Epithelial cell of prostate (primary cell): ENCODE results near the gene PLEKHA6.

Source experiments
- DNase-seq: peaks from one replicate; pipeline ENCODE4 v3.0.0-alpha.2; 2011; ENCODE audit warnings: low read depth, low spot score
- H3K27ac ChIP-seq: fragments of 450-650 bp; 2 replicates; pipeline ENCODE4 v1.5.1; 2017; ENCODE audit warnings: mild to moderate bottlenecking

The PLEKHA6 gene

GRCh38 chr1:204223129-204223860, 136.4 kb downstream of the PLEKHA6 start:
- no peak overlapping the region for H3K27ac ChIP-seq

GRCh38 chr1:204222764-204223055, 137.0 kb downstream of the PLEKHA6 start:
- no peak for DNase-seq
- no peak overlapping the region for H3K27ac ChIP-seq

More at GRCh38 chr1:204223129-204223860, 136.4 kb downstream of the PLEKHA6 start:
- no peak for DNase-seq

GRCh38 chr1:204222006-204222763, 137.5 kb downstream of the PLEKHA6 start:
- DNase-seq, result no peak
- no peak overlapping the region for H3K27ac ChIP-seq

GRCh38 chr1:204221271-204221670, 138.5 kb downstream of the PLEKHA6 start:
- H3K27ac ChIP-seq, result no peak overlapping the region
- no peak for DNase-seq

- no peak for DNase-seq
- H3K27ac ChIP-seq, result no peak overlapping the region
These were observed 139.6 kb downstream of the PLEKHA6 start for GRCh38 chr1:204219971-204220616.

GRCh38 chr1:204218552-204218951, 141.2 kb downstream of the PLEKHA6 start:
- no peak for DNase-seq
- no peak overlapping the region for H3K27ac ChIP-seq

GRCh38 chr1:204217648-204218000, 142.1 kb downstream of the PLEKHA6 start:
- no peak overlapping the region for H3K27ac ChIP-seq
- no peak for DNase-seq

- no peak for DNase-seq
- H3K27ac ChIP-seq, result no peak overlapping the region
These were observed 142.7 kb downstream of the PLEKHA6 start for GRCh38 chr1:204216880-204217647.

GRCh38 chr1:204216236-204216635, 143.5 kb downstream of the PLEKHA6 start:
- no peak overlapping the region for H3K27ac ChIP-seq
- DNase-seq, result no peak

GRCh38 chr1:204213668-204214662, 145.8 kb downstream of the PLEKHA6 start, which contains the start of gene GOLT1A:
GOLT1A (minus strand) TSS chr1:204213988; CDS start chr1:204213906, 82 bp downstream.
- peak; percentile 24 for DNase-seq

GRCh38 chr1:204212715-204213114, 147.0 kb downstream of the PLEKHA6 start:
- H3K27ac ChIP-seq, result no peak overlapping the region
- no peak for DNase-seq

More at GRCh38 chr1:204213668-204214662, 145.8 kb downstream of the PLEKHA6 start, which contains the start of gene GOLT1A:
- H3K27ac ChIP-seq, result peak within 1 kb of the TSS; percentile 34

GRCh38 chr1:204211046-204211445, 148.7 kb downstream of the PLEKHA6 start:
- H3K27ac ChIP-seq, result no peak overlapping the region
- DNase-seq, result no peak

- DNase-seq, result no peak
These were observed 152.6 kb downstream of the PLEKHA6 start for GRCh38 chr1:204207136-204207616.

GRCh38 chr1:204206121-204206520, 153.6 kb downstream of the PLEKHA6 start:
- no peak overlapping the region for H3K27ac ChIP-seq
- DNase-seq, result no peak

More at GRCh38 chr1:204207136-204207616, 152.6 kb downstream of the PLEKHA6 start:
- H3K27ac ChIP-seq, result no peak overlapping the region

- no peak overlapping the region for H3K27ac ChIP-seq
- no peak for DNase-seq
These were observed 154.2 kb downstream of the PLEKHA6 start for GRCh38 chr1:204205486-204205885.

- DNase-seq, result no peak
- H3K27ac ChIP-seq, result no peak overlapping the region
These were observed 154.8 kb downstream of the PLEKHA6 start for GRCh38 chr1:204204944-204205343.

GRCh38 chr1:204203206-204203767, 156.4 kb downstream of the PLEKHA6 start:
- DNase-seq, result no peak
- no peak overlapping the region for H3K27ac ChIP-seq

- no peak for DNase-seq
- no peak overlapping the region for H3K27ac ChIP-seq
These were observed 157.2 kb downstream of the PLEKHA6 start for GRCh38 chr1:204202481-204202880.
